CD14-positive monocyte (primary cell): Measurements from ENCODE around the gene PRXL2B. TPM values are rescaled to one million over a fixed set of nuclear protein-coding genes. Genes with fewer than 3 reads are reported as not detected.

Experiments
- DNase-seq, 3 donors: peaks; one replicate each; pipeline ENCODE4 v3.0.0-alpha.2; 2011 to 2022
- H2AFZ ChIP-seq: 2 replicates; pipeline ENCODE4 v1.6.0; 2012; ENCODE audit warnings: mild to moderate bottlenecking, low read depth, low read length, inconsistent platforms; ENCODE audit not compliant: insufficient read depth, poor library complexity, severe bottlenecking
- H3K27ac ChIP-seq, 2 donors: 1 replicate in 1 of 2; 2 replicates in 1 of 2; pipeline ENCODE4 v1.5.1; 2012 to 2013; ENCODE audit warnings: low read length in 2 of 2, control low read depth in 1 of 2, inconsistent platforms in 1 of 2, low read depth in 1 of 2, mild to moderate bottlenecking in 1 of 2
- H3K27me3 ChIP-seq, 2 donors: one replicate each; pipeline versions ENCODE4 v1.6.0 to v1.6.1; 2011 to 2013; ENCODE audit warnings: low read length in 2 of 2; ENCODE audit not compliant: control insufficient read depth in 2 of 2, insufficient read depth in 2 of 2
- H3K36me3 ChIP-seq, 2 donors: replicated peaks in 1 of 2; 1 replicate in 1 of 2; 2 replicates in 1 of 2; pipeline versions ENCODE4 v1.5.1 to v1.6.1; 2012 to 2013; ENCODE audit warnings: low read length in 2 of 2, control low read depth in 1 of 2, inconsistent platforms in 1 of 2, mild to moderate bottlenecking in 1 of 2; ENCODE audit not compliant: insufficient read depth in 2 of 2, control insufficient read depth in 1 of 2
- H3K4me1 ChIP-seq, 2 donors: 1 replicate in 1 of 2; 2 replicates in 1 of 2; pipeline versions ENCODE4 v1.5.1 to v1.6.1; 2012 to 2013; ENCODE audit warnings: low read length in 2 of 2, control low read depth in 1 of 2, inconsistent platforms in 1 of 2, mild to moderate bottlenecking in 1 of 2, moderate library complexity in 1 of 2; ENCODE audit not compliant: insufficient read depth in 2 of 2, control insufficient read depth in 1 of 2
- H3K4me2 ChIP-seq: replicated peaks from 2 replicates; pipeline ENCODE3; 2012; ENCODE audit warnings: low read length, moderate library complexity, mild to moderate bottlenecking; ENCODE audit not compliant: poor library complexity, severe bottlenecking; ENCODE audit errors: extremely low read depth
- H3K4me3 ChIP-seq, 3 experiments: fragments of 200-600 bp in 1 of 3; sonication (generic) in 1 of 3; replicated peaks in 1 of 3; 1 replicate in 2 of 3; 2 replicates in 1 of 3; pipeline ENCODE4 v1.5.1; 2011 to 2013; ENCODE audit warnings: low read length in 3 of 3, mild to moderate bottlenecking in 3 of 3, control low read depth in 2 of 3, low read depth in 2 of 3, inconsistent platforms in 1 of 3, moderate library complexity in 1 of 3
- H3K79me2 ChIP-seq: 2 replicates; pipeline ENCODE4 v1.6.0; 2012; ENCODE audit warnings: mild to moderate bottlenecking, control low read depth, inconsistent platforms, low read length, moderate library complexity; ENCODE audit not compliant: insufficient read depth
- H3K9ac ChIP-seq: 2 replicates; pipeline ENCODE4 v1.6.0; 2017; ENCODE audit warnings: low read length, mild to moderate bottlenecking; ENCODE audit not compliant: insufficient read depth, poor library complexity, severe bottlenecking
- H3K9me3 ChIP-seq, 2 donors: replicated peaks in 1 of 2; 1 replicate in 1 of 2; 2 replicates in 1 of 2; pipeline versions ENCODE4 v1.5.1 to v1.6.1; 2012 to 2013; ENCODE audit warnings: low read length in 2 of 2, control low read depth in 1 of 2; ENCODE audit not compliant: control insufficient read depth in 1 of 2, insufficient read depth in 1 of 2
- H4K20me1 ChIP-seq: 2 replicates; pipeline ENCODE4 v1.6.0; 2012; ENCODE audit warnings: mild to moderate bottlenecking, low read length, control low read depth, moderate library complexity; ENCODE audit not compliant: insufficient read depth
- H3K27ac Mint-ChIP-seq, 7 donors: one replicate each; pipeline ENCODE4 v1.8.0; 2020; ENCODE audit warnings: mild to moderate bottlenecking in 7 of 7, mixed read lengths in 7 of 7, moderate library complexity in 6 of 7, inconsistent platforms in 2 of 7
- H3K27me3 Mint-ChIP-seq, 3 donors: one replicate each; pipeline ENCODE4 v1.8.0; 2021 to 2022; ENCODE audit warnings: low read depth in 3 of 3, mild to moderate bottlenecking in 3 of 3, mixed read lengths in 3 of 3, moderate library complexity in 3 of 3, inconsistent platforms in 1 of 3
- H3K36me3 Mint-ChIP-seq, 2 donors: one replicate each; pipeline ENCODE4 v1.8.0; 2020; ENCODE audit warnings: mixed read lengths in 2 of 2, inconsistent platforms in 1 of 2, mild to moderate bottlenecking in 1 of 2
- H3K4me1 Mint-ChIP-seq: one replicate; pipeline ENCODE4 v1.8.0; 2020; ENCODE audit warnings: mild to moderate bottlenecking, mixed read lengths
- H3K4me3 Mint-ChIP-seq, 2 donors: one replicate each; pipeline ENCODE4 v1.8.0; 2020; ENCODE audit warnings: mild to moderate bottlenecking in 2 of 2, mixed read lengths in 2 of 2, moderate library complexity in 1 of 2
- H3K9me3 Mint-ChIP-seq, 7 donors: one replicate each; pipeline ENCODE4 v1.8.0; 2020 to 2022; ENCODE audit warnings: mixed read lengths in 7 of 7, mild to moderate bottlenecking in 6 of 7, moderate library complexity in 6 of 7, inconsistent platforms in 2 of 7
- CTCF ChIP-seq: fragments of 200-600 bp; IDR thresholded peaks from one replicate; pipeline ENCODE4 v1.8.0; 2022; ENCODE audit warnings: antibody characterized with exemption, mild to moderate bottlenecking
- WGBS: methylation state at CpG from one replicate; pipeline ENCODE4 v1.1.5; 2013; ENCODE audit warnings: missing lambda C conversion rate; ENCODE audit not compliant: insufficient coverage; 5-methylcytosine and 5-hydroxymethylcytosine counted together
- intact Hi-C, 2 donors: fragments of 100-400 bp; cut with micrococcal nuclease; formaldehyde crosslinking; loops; one replicate each; pipeline versions ENCODE4 v1.15.0 to v1.15.1; 2023
- polyA plus RNA-seq, 3 donors: library from polyadenylated mRNA; depleted of rRNA in 1 of 3; unstranded in 2 of 3; stranded (reverse) in 1 of 3; fragments of 300-500 nt in 2 of 3; fragments of >200 nt in 1 of 3; fragmentation: Illumina TruSeq in 2 of 3; gene quantifications; 1 replicate in 2 of 3; 2 replicates in 1 of 3; pipeline ENCODE4 v1.2.3, GENCODE V29; 2012 to 2021

PRXL2B gene
- polyA plus RNA-seq, 3 donors, result 3.6 to 8.8 (median 6.0) TPM

DNA sequence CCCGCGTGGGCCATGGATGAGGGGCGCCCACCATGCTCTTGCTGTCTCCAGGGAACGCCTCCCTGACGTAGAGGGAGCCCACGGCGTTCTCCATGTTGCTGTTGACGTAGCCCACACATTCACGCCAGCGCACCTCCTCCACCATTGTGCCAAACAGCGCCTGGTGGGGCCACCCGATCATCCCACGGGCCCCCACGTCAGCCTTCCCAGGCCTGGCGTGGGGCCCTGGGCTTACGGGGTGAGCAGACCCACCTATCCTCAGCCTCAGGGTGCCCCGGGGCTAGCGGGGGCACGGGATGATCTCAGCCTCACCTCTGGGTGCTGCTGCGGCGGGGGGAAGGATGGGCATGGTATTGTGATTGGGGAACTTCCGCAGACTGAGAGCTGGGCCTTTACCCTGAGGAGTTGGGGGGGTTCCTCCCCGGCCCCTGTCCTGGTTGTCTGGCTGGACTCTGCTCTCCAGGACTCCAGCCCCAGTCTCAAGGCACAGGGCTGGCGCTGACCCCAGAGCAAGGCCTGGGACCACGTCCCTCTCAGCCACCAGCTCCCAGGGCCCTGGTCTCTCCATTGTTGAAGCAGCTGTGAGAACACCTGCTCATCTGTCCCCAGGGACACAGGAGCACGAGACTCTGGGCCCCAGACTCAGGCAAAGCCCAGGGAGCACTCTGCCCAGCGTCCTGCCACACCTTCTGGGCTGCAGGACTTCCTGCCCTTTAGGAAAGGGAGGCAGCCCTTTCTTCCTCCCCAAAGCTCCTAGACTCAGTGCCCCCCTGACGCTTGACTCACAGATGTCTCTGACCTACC is 10.2 kb downstream of the PRXL2B start:
- Histone ChIP-seq H3K27me3 (no peaks in the 10 kb centered on the region), H3K4me2 (no peak overlapping the region), H3K27ac (no peak overlapping the region), H3K79me2 (no peaks in the 10 kb centered on the region), H3K4me3 (no peak overlapping the region), H3K36me3 (no peaks in the 10 kb centered on the region), H2AFZ (no peak overlapping the region), H3K9ac (no peak overlapping the region), H3K4me1 (peaks cover 4 to 9% of the 10 kb centered on the region in 2 donors), H4K20me1 (no peaks in the 10 kb centered on the region), H3K9me3 (no peaks in the 10 kb centered on the region)
- intact Hi-C loops, result no loop called here
- peaks cover 5% of the 10 kb centered on the region for H3K4me1 Mint-ChIP-seq
- TF ChIP-seq CTCF, result no peak
- 90% methylated on average over 23 of the region's 28 CpGs for WGBS
- H3K9me3 Mint-ChIP-seq, result peaks cover 0 to 14% (median 3%) of the 10 kb centered on the region in 7 donors
- H3K36me3 Mint-ChIP-seq, result no peaks in the 10 kb centered on the region
- peaks cover 6 to 30% (median 9%) of the 10 kb centered on the region in 3 donors for H3K27me3 Mint-ChIP-seq
- no peak overlapping the region for H3K4me3 Mint-ChIP-seq
- no peak for DNase-seq
- no peak overlapping the region for H3K27ac Mint-ChIP-seq

- peaks cover 0 to 14% (median 3%) of the 10 kb centered on the region in 7 donors for H3K9me3 Mint-ChIP-seq
- Histone ChIP-seq H4K20me1 (no peaks in the 10 kb centered on the region), H3K4me1 (peaks cover 4 to 7% of the 10 kb centered on the region in 2 donors), H3K9ac (no peak overlapping the region), H2AFZ (no peak overlapping the region), H3K4me2 (no peak overlapping the region), H3K27me3 (no peaks in the 10 kb centered on the region), H3K79me2 (no peaks in the 10 kb centered on the region), H3K36me3 (no peaks in the 10 kb centered on the region), H3K9me3 (no peaks in the 10 kb centered on the region), H3K4me3 (no peak overlapping the region), H3K27ac (no peak overlapping the region)
- peaks cover 4% of the 10 kb centered on the region for H3K4me1 Mint-ChIP-seq
- TF ChIP-seq CTCF, result no peak
- no peaks in the 10 kb centered on the region for H3K36me3 Mint-ChIP-seq
- no peak overlapping the region for H3K4me3 Mint-ChIP-seq
- no peak for DNase-seq
- peaks cover 9 to 37% (median 10%) of the 10 kb centered on the region in 3 donors for H3K27me3 Mint-ChIP-seq
- 81% methylated on average over 34 of the region's 34 CpGs for WGBS
- H3K27ac Mint-ChIP-seq, result no peak overlapping the region
- intact Hi-C loops, result no loop called here
These were observed 11.1 kb downstream of the PRXL2B start for GRCh38 chr1:2597441-2598328.
